Activated T-cell treated with anti-CD3 and anti-CD28 coated beads for 1 hour (primary cell): Measurements from ENCODE around the gene NTF4.
"Not testable (repeated sequence)": the region's sequence is repeated elsewhere in the genome, so short reads cannot be mapped to it uniquely, and the experiment has no call there.

Experiments
- DNase-seq: peaks from one replicate; pipeline ENCODE4 v3.0.0-alpha.2; 2020; ENCODE audit warnings: low read depth

NTF4 gene

DNA sequence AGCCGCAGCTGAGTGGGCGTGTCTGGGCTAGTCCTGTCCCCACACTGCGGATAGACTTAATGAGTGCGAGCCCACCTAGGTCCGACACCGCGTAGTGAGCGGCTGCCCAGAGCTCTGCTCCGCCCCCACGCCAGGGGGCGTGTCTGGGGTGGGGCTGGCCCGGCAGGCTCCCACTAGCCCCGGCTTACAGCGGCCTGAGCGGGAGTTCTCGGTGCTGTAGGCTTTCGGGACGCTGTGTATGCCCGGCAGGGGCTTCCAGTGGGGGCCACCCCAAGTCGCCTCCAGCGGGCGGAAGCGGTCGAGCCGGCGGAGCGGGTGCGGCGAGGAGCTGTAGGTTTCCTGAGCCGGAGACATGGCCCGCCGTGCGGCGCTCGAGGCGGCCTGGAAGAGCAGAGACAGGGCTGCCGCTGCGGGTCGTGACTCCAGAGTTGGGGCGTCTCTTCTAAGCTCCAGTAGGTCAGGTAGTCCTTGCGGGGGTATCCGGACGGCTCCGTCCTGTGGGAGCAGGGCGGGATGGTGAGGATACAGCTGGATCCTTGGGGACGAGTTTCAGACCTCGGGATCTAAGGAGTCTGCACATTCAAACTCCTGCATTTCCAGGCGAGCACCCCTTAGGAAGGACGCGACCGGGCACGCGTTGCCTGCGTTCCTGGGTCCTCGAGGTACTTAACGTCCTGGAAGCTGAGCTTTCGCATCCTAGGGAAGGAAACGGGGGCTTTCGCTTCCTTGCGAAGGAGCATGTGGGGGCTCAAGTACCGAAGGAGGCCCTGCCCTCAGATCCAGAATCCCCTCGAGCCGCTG is 8.3 kb downstream of the NTF4 start:
- peak; percentile 32 for DNase-seq

DNA sequence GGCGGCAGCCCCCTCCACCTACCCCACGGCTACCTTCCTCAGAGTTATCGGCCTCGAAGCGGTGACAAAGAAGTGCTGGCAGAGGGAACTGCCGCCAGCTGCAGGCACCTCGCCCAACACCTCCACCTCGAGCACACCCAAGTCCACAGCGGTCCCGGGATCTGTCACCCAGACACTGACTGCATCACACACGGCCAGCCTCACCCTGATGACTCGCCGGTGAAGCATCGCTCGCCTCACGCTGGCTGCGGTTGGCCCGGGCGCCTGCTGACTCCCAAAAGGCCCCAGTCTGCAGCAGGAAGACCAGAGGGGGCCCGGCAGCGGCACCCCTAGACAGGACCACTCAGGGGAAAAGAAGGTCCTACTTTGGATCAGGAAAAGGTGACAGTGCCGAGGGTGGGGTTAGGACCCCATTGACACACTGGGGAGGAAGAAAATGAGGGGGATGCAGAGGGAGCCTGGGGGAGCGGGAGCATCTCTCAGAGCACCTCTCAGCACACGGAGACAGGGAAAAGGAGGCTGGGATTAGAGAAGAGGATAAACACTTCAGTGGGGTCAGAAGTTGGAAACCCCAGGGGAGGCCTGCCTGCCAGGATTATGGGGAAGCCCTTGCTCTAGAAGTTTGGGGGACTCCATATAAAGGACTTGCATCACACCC is 14.1 kb downstream of the NTF4 start:
- DNase-seq = not testable (repeated sequence)

- not testable (repeated sequence) for DNase-seq
These were observed 14.8 kb downstream of the NTF4 start for GRCh38 chr19:49049834-49050233.

DNA sequence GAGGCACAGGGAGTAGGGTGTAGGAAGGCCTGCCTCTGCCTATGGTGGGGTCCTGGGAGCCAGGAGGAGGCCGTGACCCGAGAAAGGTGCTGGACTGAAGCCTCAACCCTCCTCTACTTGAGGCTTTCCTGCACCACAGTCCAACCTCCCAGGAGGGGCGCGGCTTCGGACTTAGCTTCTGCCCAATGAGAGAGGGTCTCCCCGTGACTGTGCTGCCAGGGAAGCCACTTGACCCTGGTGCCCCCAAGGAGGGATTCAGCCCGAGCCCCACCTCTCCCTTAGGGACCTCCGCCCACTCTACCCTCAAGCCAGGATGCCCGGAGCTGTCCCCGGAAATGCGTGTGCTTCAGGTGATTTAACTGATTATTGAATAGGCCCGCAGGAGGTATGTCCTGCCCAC is 15.6 kb downstream of the NTF4 start, which contains the start of gene CGB8:
TSS of gene CGB8 (minus strand) at position 101 of the 400 bp plus-strand sequence. CDS start 372 bp downstream, outside the sequence.
- not testable (repeated sequence) for DNase-seq

DNA sequence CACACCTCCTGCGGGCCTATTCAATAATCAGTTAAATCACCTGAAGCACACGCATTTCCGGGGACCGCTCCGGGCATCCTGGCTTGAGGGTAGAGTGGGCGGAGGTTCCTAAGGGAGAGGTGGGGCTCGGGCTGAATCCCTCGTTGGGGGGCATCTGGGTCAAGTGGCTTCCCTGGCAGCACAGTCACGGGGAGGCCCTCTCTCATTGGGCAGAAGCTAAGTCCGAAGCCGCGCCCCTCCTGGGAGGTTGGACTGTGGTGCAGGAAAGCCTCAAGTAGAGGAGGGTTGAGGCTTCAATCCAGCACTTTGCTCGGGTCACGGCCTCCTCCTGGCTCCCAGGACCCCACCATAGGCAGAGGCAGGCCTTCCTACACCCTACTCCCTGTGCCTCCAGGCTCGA is 21.1 kb downstream of the NTF4 start, which contains the start of gene CGB5:
TSS of gene CGB5 (plus strand) at position 301 of the 400 bp plus-strand sequence. CDS start 362 bp downstream, outside the sequence.
- DNase-seq = not testable (repeated sequence)

DNA sequence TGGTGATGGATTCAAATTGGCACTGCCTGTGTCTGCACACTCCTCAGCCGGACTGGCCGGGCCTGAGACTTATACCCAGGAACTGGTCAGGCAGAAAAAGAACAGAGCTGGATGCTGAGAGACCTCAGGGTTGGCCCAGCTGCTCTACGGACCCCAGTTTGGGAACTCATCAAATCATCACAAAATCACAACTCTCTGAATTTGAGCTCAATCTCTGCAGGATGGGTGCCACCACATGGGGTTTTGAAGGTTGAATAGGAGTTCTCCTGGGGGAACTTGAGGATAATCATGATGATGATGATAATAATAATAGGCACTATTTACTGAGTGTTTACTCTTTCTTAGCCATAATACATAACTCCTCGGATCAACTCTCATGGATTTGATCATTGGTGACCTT is 22.0 kb downstream of the NTF4 start:
- DNase-seq = not testable (repeated sequence)

DNA sequence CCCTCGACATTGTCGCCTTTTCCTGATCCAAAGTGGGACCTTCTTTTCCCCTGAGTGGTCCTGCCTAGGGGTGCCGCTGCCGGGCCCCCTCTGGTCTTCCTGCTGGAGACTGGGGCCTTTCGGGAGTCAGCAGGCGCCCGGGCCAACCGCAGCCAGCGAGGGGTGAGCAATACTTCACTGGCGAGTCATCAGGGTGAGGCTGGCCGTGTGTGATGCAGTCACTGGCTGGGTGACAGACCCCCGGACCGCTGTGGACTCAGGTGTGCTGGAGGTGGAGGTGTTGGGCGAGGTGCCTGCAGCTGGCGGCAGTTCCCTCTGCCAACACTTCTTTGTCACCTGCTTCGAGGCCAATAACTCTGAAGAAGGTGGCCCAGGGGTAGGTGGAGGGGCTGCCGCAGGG is 22.4 kb downstream of the NTF4 start:
- no peak for DNase-seq

DNA sequence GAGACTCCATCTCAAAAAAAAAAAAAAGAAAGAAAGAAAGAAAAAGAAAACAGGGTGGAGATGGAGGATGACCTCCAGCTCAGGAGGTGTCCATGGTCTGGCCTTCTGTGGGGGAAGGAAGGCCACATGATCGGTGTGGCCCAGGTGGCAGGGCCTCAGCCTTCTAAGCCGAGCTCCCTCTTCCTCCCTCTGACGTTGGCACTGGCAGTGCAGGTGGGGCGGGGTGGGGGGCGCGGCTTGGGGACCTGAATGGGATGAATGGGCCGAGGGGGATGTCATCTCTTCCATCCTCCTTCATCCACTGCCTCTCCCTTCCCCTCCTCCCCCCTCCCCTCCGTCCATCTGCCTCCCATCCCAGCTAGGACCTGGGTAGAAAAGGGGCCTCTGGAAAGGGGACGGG is 24.9 kb downstream of the NTF4 start:
- not testable (repeated sequence) for DNase-seq

- not testable (repeated sequence) for DNase-seq
These were observed 25.9 kb downstream of the NTF4 start for GRCh38 chr19:49038557-49039276.

- not testable (repeated sequence) for DNase-seq
These were observed 26.5 kb downstream of the NTF4 start for GRCh38 chr19:49038111-49038510.

DNA sequence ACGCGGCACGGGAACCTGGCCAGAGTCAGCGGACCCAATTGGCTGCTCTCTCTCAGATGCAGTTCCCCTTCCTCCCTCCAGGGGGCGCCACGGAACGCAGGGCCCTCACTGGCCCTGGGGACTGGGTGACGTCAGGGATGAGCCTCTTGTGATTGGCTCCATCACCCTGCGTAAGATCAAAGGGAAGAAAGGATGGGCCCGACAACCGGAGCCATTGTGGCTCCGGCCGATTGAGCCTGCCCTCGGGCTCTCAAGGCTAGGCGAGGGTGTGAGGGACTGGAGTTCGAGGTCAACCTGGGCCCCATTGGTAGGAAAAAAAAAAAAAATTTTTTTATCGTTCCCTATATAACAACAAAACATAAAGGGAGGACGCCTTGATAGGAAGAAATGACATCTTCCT is 27.8 kb downstream of the NTF4 start, which contains the start of gene CGB1:
TSS of gene CGB1 (minus strand) at position 81 of the 400 bp plus-strand sequence. CDS start 184 bp downstream, outside the sequence.
- DNase-seq = not testable (repeated sequence)

DNA sequence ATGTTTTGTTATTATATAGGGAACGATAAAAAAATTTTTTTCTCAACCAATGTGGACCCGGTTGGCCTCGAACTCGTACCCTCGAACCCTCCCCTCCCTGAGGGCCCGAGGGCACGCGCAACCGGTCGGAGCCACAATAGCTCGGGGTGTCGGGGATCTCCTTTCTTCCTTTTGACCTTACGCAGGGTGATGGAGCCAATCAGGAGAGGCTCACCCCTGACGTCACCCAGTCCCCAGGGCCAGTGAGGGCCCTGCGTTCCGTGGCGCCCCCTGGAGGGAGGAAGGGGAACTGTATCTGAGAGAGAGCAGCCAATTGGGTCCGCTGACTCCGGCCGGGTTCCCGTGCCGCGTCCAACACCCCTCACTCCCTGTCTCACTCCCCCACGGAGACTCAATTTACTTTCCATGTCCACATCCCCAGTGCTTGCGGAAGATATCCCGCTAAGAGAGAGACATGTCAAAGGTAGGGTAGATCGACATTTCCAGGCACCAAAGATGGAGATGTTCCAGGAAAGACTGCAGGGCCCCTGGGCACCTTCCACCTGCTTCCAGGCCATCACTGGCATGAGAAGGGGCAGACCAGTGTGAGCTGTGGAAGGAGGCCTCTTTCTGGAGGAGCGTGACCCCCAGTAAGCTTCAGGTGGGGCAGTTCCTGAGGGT is 32.8 kb downstream of the NTF4 start, which contains the start of gene CGB2:
TSS of gene CGB2 (plus strand) at position 249 of the 660 bp plus-strand sequence. CDS start at position 455, 206 bp downstream.
- not testable (repeated sequence) for DNase-seq

DNA sequence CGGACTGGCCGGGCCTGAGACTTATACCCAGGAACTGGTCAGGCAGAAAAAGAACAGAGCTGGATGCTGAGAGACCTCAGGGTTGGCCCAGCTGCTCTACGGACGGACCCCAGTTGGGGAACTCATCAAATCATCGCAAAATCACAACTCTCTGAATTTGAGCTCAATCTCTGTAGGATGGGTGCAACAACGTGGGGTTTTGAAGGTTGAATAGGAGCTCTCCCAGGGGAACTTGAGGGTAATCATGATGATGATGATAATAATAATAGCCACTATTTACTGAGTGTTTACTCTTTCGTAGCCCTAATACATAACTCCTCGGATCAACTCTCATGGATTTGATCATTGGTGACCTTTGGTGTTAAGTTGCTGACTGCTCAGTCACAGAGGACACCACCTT is 34.3 kb downstream of the NTF4 start:
- DNase-seq = not testable (repeated sequence)

DNA sequence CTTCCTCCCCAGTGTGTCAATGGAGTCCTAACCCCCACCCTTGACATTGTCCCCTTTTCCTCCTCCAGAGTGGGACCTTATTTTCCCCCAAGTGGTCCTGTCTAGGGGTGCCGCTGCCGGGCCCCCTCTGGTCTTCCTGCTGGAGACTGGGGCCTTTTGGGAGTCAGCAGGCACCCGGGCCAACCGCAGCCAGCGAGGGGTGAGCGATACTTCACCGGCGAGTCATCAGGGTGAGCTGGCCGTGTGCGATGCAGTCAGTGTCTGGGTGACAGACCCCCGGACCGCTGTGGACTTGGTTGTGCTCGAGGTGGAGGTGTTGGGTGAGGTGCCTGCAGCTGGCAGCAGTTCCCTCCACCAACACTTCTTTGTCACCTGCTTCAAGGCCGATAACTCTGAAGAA is 34.9 kb downstream of the NTF4 start:
- not testable (repeated sequence) for DNase-seq

GRCh38 chr19:49028686-49029085 is 35.9 kb downstream of the NTF4 start:
- not testable (repeated sequence) for DNase-seq

DNA sequence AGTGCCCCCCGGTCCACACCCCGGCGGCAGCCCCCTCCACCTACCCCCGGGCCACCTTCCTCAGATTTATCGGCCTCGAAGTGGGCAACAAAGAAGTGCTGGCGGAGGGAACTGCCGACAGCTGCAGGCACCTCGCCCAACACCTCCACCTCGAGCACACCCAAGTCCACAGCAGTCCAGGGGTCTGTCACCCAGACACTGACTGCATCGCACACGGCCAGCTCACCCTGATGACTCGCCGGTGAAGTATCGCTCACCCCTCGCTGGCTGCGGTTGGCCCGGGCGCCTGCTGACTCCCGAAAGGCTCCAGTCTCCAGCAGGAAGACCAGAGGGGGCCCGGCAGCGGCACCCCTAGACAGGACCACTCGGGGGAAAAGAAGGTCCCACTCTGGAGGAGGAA is 39.0 kb downstream of the NTF4 start:
- DNase-seq = not testable (repeated sequence)

GRCh38 chr19:49025088-49025487 is 39.5 kb downstream of the NTF4 start:
- not testable (repeated sequence) for DNase-seq

DNA sequence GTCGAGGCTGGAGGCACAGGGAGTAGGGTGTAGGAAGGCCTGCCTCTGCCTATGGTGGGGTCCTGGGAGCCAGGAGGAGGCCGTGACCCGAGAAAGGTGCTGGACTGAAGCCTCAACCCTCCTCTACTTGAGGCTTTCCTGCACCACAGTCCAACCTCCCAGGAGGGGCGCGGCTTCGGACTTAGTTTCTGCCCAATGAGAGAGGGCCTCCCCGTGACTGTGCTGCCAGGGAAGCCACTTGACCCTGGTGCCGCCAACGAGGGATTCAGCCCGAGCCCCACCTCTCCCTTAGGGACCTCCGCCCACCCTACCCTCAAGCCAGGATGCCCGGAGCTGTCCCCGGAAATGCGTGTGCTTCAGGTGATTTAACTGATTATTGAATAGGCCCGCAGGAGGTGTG is 40.4 kb downstream of the NTF4 start, which contains the start of gene CGB3:
TSS of gene CGB3 (minus strand) at position 101 of the 400 bp plus-strand sequence. CDS start 362 bp downstream, outside the sequence.
- not testable (repeated sequence) for DNase-seq

DNA sequence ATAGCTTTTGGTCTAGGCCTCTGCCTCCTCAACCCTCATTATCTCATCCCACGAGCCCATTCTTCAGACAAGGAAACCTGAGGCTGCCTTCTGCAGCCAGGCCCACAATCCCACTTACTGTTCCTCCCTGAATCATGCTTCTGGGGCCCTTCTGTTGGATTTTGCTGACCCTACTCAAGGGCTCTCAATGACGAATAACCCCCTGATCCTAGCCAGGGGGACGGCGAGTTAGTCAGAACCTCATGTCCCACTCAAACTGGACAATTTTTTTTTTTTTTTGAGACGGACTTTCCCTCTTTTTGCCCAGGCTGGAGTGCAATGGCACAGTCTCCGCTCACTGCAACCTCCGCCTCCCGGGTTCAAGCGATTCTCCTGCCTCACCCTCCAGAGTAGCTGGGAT is 42.5 kb downstream of the NTF4 start:
- no peak for DNase-seq

DNA sequence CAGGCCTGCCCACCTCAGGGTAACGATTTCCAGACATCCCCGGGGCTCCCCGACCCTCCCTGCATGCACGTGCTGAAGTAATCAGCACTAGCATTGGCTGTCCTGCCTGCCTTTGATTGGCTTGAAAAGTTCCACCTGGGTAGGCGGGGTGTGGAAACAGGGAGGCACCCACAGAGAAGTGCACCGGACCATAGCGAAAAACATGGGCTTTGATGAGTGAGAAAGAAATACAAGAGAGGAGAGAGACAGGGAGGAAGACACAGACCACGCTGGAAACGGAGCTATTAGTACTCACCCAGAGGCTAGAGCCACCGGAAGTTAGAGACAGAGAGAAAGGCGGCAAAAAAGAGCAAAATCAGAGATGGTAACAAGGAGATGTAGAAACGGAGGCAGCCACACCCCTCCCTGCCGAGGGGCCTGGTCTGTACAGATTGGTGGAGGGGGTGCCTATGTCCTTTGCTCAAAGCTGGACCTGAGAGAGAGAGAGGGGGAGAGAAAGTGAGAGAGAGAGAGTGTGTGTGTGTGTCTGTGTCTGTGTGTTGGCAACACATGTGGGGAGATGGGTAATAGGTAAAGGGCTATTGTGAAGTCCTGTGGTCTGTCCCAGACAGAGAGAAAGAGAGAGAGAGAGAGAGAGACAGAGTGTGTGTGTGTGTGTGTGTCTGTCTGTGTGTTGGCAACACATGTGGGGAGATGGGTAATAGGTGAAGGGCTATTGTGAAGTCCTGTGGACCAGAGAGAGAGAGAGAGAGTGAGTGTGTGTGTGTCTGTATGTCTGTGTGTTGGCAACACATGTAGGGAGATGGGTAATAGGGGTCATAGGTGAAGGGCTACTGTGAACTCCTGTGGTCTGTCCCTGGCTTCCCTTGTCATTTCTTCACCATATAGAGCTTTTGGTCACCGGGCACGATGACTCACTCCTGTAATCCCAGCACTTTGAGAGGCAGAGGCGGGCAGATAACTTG is 43.4 kb downstream of the NTF4 start:
- DNase-seq = no peak
